PFSK-1 (cell line): ENCODE measurements around the gene SPDEF.

Experiments used
- FOXP2 ChIP-seq: optimal IDR thresholded peaks from 2 replicates; pipeline ENCODE3; 2011; ENCODE audit warnings: borderline replicate concordance, control low read depth, inconsistent platforms; ENCODE audit not compliant: insufficient read depth; ENCODE audit errors: extremely low read length, extremely low read depth
- POLR2AphosphoS5 ChIP-seq: IDR thresholded peaks from 2 replicates; pipeline ENCODE4 v1.6.1; 2012; ENCODE audit warnings: low read depth, mild to moderate bottlenecking, control low read depth, low read length, moderate library complexity
- SIN3A ChIP-seq: IDR thresholded peaks from 2 replicates; pipeline ENCODE4 v1.6.1; 2012; ENCODE audit warnings: mild to moderate bottlenecking, low read length, moderate library complexity, borderline replicate concordance; ENCODE audit not compliant: insufficient read depth
- TAF1 ChIP-seq: IDR thresholded peaks from 2 replicates; pipeline ENCODE4 v1.6.1; 2012; ENCODE audit warnings: low read length, control low read depth, borderline replicate concordance; ENCODE audit not compliant: insufficient read depth
- TF ChIP-seq, protein P1 (sequence below), 2 experiments: IDR thresholded peaks; 2 replicates each; pipeline versions ENCODE4 v1.6.1 to v1.8.0; 2011 to 2012; ENCODE audit warnings: low read depth in 2 of 2, low read length in 2 of 2, control low read depth in 1 of 2, inconsistent platforms in 1 of 2, mild to moderate bottlenecking in 1 of 2, moderate library complexity in 1 of 2; ENCODE audit not compliant: insufficient read depth in 1 of 2

The SPDEF gene

DNA sequence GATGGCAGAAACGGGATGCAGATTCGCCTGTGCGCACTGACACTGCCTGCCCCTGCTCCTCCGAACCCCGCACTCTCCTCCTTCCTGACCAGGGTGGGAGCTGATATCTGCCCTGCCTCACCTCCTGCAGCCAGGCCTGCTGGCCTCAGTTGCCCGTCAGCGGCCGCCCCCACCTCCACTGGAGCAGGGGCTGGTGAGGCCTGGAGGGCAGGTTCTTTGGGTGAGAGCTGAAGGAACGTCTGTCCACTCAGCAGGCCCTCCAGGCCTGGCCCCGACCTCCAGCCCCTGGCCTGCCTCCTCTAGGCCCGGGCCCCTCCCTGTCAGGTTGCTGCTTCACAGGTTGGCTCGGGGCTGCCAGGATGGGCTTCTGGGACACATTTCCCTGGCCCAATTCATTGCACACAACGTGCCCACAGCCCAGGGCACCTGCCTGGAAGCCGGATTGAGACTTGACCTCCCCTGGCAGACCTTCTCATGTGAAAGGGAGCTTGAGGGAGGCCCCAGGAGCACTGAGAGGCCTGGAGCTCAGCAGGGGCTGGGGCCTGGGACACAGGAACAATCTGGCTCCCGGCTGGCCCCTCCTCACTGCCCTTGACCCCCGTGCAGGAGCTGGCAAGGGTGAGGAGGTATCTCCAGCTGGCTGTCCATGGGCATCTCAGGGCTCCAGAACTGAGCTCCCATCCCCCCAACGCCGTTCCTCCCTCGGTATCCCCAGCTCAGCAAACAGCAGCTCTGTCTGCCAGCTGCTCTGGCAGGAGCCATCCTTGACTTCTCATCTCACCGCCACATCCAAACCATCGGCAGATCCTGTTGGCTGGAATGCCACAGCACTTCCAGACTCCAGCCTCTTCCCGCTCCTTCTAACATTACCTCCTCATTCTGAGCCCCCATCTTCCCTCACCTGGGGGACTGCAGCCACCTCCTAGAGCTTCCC, 39.5 kb downstream of the SPDEF start:
- TF ChIP-seq SIN3A (no peak), FOXP2 (no peak), POLR2AphosphoS5 (no peak), TAF1 (no peak)
- TF ChIP-seq, protein P1, sequence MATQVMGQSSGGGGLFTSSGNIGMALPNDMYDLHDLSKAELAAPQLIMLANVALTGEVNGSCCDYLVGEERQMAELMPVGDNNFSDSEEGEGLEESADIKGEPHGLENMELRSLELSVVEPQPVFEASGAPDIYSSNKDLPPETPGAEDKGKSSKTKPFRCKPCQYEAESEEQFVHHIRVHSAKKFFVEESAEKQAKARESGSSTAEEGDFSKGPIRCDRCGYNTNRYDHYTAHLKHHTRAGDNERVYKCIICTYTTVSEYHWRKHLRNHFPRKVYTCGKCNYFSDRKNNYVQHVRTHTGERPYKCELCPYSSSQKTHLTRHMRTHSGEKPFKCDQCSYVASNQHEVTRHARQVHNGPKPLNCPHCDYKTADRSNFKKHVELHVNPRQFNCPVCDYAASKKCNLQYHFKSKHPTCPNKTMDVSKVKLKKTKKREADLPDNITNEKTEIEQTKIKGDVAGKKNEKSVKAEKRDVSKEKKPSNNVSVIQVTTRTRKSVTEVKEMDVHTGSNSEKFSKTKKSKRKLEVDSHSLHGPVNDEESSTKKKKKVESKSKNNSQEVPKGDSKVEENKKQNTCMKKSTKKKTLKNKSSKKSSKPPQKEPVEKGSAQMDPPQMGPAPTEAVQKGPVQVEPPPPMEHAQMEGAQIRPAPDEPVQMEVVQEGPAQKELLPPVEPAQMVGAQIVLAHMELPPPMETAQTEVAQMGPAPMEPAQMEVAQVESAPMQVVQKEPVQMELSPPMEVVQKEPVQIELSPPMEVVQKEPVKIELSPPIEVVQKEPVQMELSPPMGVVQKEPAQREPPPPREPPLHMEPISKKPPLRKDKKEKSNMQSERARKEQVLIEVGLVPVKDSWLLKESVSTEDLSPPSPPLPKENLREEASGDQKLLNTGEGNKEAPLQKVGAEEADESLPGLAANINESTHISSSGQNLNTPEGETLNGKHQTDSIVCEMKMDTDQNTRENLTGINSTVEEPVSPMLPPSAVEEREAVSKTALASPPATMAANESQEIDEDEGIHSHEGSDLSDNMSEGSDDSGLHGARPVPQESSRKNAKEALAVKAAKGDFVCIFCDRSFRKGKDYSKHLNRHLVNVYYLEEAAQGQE (IDR thresholded peaks at IDR 0.05; ENCODE audit: insufficient read depth in 1 of 2, low read depth in 2 of 2, low read length in 2 of 2), result no peak

DNA sequence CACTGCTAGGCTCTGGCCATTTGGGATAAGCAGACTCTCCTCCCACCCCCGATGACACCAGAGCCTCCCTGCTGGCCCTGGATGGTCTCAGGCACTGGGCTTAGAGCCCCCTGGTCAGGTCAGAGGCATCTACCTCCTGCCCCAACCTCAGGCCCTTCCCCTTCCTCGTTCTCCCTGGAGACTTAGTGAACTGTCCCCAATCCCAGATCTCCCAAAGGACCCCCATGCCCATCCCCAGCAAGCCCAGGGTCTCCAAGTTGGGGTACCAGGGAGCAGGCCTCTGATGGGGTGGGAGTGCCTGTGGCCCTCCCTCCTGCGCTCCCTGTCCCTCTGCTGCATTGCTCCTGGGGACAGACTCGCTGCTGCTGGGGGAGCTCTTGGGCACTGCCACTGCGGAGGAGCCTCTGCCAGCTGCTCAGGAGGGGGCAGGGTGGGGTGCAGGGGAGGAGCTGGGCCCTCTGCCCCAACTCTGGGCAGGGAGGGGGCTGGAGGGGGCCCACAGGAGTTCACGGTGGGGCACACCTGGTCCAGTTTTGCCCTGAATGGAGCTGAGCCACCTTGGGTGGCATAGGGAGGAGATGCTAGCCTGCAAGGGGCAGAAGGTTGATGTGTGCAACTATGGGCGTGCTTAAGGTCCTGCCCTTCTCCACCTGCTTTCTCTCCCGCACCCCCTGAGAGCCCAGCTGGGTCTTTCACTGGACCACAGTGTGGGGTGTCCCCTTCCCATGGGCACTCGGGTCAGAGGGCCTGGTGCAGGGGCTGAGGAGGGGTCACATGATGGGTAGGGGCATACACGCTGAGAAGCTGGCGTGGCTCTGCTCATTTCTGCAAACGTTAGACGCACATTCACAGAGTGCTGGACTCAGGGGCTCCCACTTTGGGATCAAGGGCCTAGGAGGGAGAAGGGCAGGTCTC, 40.4 kb downstream of the SPDEF start:
- TF ChIP-seq, protein P1 (IDR thresholded peaks at IDR 0.05; ENCODE audit: insufficient read depth in 1 of 2, low read depth in 2 of 2, low read length in 2 of 2), result no peak
- TF ChIP-seq TAF1, result no peak
- TF ChIP-seq FOXP2, result no peak
- TF ChIP-seq POLR2AphosphoS5, result no peak
- TF ChIP-seq SIN3A, result no peak

DNA sequence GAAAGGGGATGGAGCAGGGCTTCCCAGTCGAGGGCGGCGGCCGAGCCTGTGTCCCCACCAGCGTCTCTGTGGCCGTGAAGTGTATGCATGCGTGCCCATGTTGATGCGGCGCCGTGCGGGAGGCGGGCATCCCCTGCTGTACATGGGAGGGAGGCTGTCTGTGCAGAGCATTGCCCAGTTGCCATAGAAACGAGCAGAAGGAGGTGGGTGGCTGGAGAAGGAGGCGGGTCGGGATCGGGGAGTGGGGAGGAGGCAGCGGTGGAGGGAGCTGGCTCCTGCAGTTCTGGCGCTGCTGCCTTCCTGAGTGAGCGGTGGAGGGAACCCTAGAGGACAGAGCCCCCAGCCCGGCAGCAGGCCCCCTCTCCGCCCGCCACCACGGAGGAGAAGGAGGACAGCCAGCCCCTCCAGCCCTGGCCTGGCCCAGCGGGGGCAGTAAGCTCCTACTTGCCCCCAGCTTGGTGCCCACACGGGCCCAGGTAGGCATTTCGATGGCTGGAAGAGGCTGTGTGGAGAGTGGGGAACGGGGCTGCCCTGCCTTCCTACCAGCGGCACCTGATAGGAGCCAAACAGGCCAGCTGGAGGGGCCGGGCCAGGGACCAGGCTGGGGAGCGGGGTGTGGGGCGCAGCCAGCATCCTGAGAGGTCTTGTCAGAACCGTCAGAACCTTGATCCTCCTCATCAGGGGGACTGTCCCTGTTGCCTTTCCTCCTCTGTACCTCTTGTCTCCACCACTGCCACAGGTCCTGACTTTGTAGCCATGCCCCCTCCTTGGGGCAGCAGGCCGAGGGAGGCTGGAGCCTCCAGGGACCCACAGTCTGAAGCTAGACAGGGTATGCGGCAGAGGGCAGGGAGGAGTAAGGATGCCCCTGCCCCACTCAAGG, 41.3 kb downstream of the SPDEF start:
- TF ChIP-seq FOXP2 (no peak), SIN3A (no peak), TAF1 (no peak), POLR2AphosphoS5 (no peak)
- TF ChIP-seq, protein P1 (IDR thresholded peaks at IDR 0.05; ENCODE audit: insufficient read depth in 1 of 2, low read depth in 2 of 2, low read length in 2 of 2), result no peak

DNA sequence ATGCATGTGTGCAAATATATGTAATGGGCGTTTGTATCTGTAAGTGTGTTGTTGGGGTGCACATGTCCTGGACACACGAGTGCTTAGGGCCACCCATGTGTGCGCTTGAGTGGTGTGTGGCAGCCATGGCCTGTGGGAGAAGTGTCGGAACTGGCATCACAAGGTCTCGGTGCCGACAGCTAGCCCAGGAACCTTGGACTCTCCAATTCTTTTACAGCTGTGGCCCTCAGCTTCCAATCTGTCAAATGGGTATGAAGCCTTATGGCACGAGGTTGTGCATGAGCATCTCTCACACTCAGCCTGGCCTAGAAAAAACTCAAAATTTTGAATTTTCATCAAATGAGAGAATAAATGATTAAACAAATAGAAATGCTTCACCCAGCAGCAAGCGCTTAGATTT, 42.0 kb downstream of the SPDEF start:
- TF ChIP-seq, protein P1 (IDR thresholded peaks at IDR 0.05; ENCODE audit: insufficient read depth in 1 of 2, low read depth in 2 of 2, low read length in 2 of 2), result no peak
- no peak for TF ChIP-seq POLR2AphosphoS5
- no peak for TF ChIP-seq SIN3A
- TF ChIP-seq TAF1, result no peak
- TF ChIP-seq FOXP2, result no peak
